GM21381 (cell line): ENCODE results near the gene MAPK10.
"Not testable (repeated sequence)": the region's sequence is repeated elsewhere in the genome, so short reads cannot be mapped to it uniquely, and the experiment has no call there.

Experiments
- ATAC-seq: cut with Tn5 transposase; IDR thresholded peaks from one replicate; pipeline ENCODE4 v1.9.1; 2021; ENCODE audit warnings: mild to moderate bottlenecking, moderate library complexity; ENCODE audit not compliant: unreplicated experiment

Gene MAPK10

GRCh38 chr4:86048426-86048825 is 311.4 kb downstream of the MAPK10 start:
- ATAC-seq: no peak

- ATAC-seq: no peak
These were observed 315.3 kb downstream of the MAPK10 start for GRCh38 chr4:86044593-86044985.

GRCh38 chr4:86043755-86044592 is 315.9 kb downstream of the MAPK10 start:
- no peak for ATAC-seq

GRCh38 chr4:86038037-86038436 is 321.8 kb downstream of the MAPK10 start:
- no peak for ATAC-seq

- ATAC-seq: no peak
These were observed 323.1 kb downstream of the MAPK10 start for GRCh38 chr4:86036736-86037135.

- no peak for ATAC-seq
These were observed 324.2 kb downstream of the MAPK10 start for GRCh38 chr4:86035688-86036087.

- no peak for ATAC-seq
These were observed 325.2 kb downstream of the MAPK10 start for GRCh38 chr4:86034616-86035015.

- no peak for ATAC-seq
These were observed 326.7 kb downstream of the MAPK10 start for GRCh38 chr4:86033171-86033570.

- no peak for ATAC-seq
These were observed 327.3 kb downstream of the MAPK10 start for GRCh38 chr4:86032476-86033022.

GRCh38 chr4:86031927-86032326 is 327.9 kb downstream of the MAPK10 start:
- ATAC-seq: no peak

- ATAC-seq: no peak
These were observed 333.1 kb downstream of the MAPK10 start for GRCh38 chr4:86026720-86027119.

- ATAC-seq: not testable (repeated sequence)
These were observed 338.2 kb downstream of the MAPK10 start for GRCh38 chr4:86021671-86022070.

GRCh38 chr4:86019906-86020305 is 339.9 kb downstream of the MAPK10 start:
- ATAC-seq: no peak

- ATAC-seq: no peak
These were observed 340.5 kb downstream of the MAPK10 start for GRCh38 chr4:86019362-86019761.

GRCh38 chr4:86015412-86016350 is 344.2 kb downstream of the MAPK10 start:
- ATAC-seq: no peak

GRCh38 chr4:86014599-86014998 is 345.3 kb downstream of the MAPK10 start:
- ATAC-seq: peak; percentile 77

GRCh38 chr4:86013621-86014020 is 346.2 kb downstream of the MAPK10 start:
- no peak for ATAC-seq

GRCh38 chr4:86011117-86011516 is 348.7 kb downstream of the MAPK10 start:
- ATAC-seq: no peak

- ATAC-seq: no peak
These were observed 352.8 kb downstream of the MAPK10 start for GRCh38 chr4:86007042-86007441.

GRCh38 chr4:86006057-86006456 is 353.8 kb downstream of the MAPK10 start:
- no peak for ATAC-seq

- ATAC-seq: no peak
These were observed 355.8 kb downstream of the MAPK10 start for GRCh38 chr4:86004030-86004429.
